Measurements from ENCODE around the gene DLG4.
A peak's percentile ranks its signal among the peaks of the same experiment; 100 is the strongest.

GRCh38 chr17:7219812-7220592 is at the start of gene DLG4, which contains the start of gene ACADVL:
- TF ChIP-seq CTCF (IDR thresholded peaks at IDR 0.05; ENCODE audit: extremely low read depth in 1 of 2, insufficient read depth in 1 of 2, low read depth in 1 of 2, low read length in 2 of 2) (no peak), POLR2A (IDR thresholded peaks at IDR 0.05; ENCODE audit: low read depth, low read length) (peak; percentile 83), EZH2 (IDR thresholded peaks at IDR 0.05; ENCODE audit: borderline replicate concordance, low read depth, low read length, severe bottlenecking) (no peak), POLR2AphosphoS5 (IDR thresholded peaks at IDR 0.05; ENCODE audit: insufficient read depth, low read depth, low read length) (peak; percentile 93), GATA2 (IDR thresholded peaks at IDR 0.05; ENCODE audit: insufficient read depth, insufficient read length, low read depth, low read length) (no peak), MAX (IDR thresholded peaks at IDR 0.05; ENCODE audit: insufficient read depth, insufficient read length) (peak; percentile 30), MYC (IDR thresholded peaks at IDR 0.05; ENCODE audit: low read depth, low read length) (peak; percentile 3), FOS (IDR thresholded peaks at IDR 0.05; ENCODE audit: borderline replicate concordance, insufficient read depth, low read length) (peak; percentile 88)

Measured in endothelial cell of umbilical vein (primary cell).